WTC11 (cell line): ENCODE data around the gene CIDEB. TPM values are rescaled to one million over a fixed set of nuclear protein-coding genes. Genes with fewer than 3 reads are reported as not detected.

Experiments used
- ATAC-seq: fragments of 200-7000 bp; cut with Tn5 transposase; 2 replicates; pipeline ENCODE4 v1.10.0; 2021; ENCODE audit warnings: mild to moderate bottlenecking, moderate library complexity
- CTCF ChIA-PET: fragments of 300-600 bp; sonication (Branson Sonifier 250); formaldehyde crosslinking; loops from one replicate; lab custom pipeline; 2021; ENCODE audit warnings: antibody characterized with exemption; lab: Charles Lee
- POLR2A ChIA-PET: fragments of 350-600 bp; sonication (Branson Sonifier 250); formaldehyde crosslinking; loops from one replicate; lab custom pipeline; 2021; ENCODE audit warnings: antibody characterized with exemption; lab: Charles Lee
- DNase-seq: peaks from one replicate; pipeline ENCODE4 v3.0.0; 2021; ENCODE audit warnings: low spot score
- H3K27ac Mint-ChIP-seq: 2 replicates; pipeline ENCODE4 v1.8.0; 2021; ENCODE audit warnings: mixed read lengths
- H3K27me3 Mint-ChIP-seq: 2 replicates; pipeline ENCODE4 v1.8.0; 2021; ENCODE audit warnings: low read depth, mild to moderate bottlenecking, moderate library complexity, mixed read lengths
- H3K36me3 Mint-ChIP-seq: 2 replicates; pipeline ENCODE4 v1.8.0; 2021; ENCODE audit warnings: mixed read lengths
- H3K4me1 Mint-ChIP-seq: 2 replicates; pipeline ENCODE4 v1.8.0; 2022; ENCODE audit warnings: mixed read lengths
- H3K4me3 Mint-ChIP-seq: 2 replicates; pipeline ENCODE4 v1.8.0; 2021; ENCODE audit warnings: mild to moderate bottlenecking, moderate library complexity, mixed read lengths
- H3K9me3 Mint-ChIP-seq: 2 replicates; pipeline ENCODE4 v1.8.0; 2021; ENCODE audit warnings: mixed read lengths
- CREB1 ChIP-seq: sonication (generic); formaldehyde crosslinking; IDR thresholded peaks from 2 replicates; pipeline ENCODE4 v1.8.0; 2023; ENCODE audit warnings: mild to moderate bottlenecking, missing genetic modification reagents
- FOXK1 ChIP-seq: sonication (generic); formaldehyde crosslinking; IDR thresholded peaks from 2 replicates; pipeline ENCODE4 v1.8.0; 2022; ENCODE audit warnings: mild to moderate bottlenecking, moderate library complexity, missing genetic modification reagents
- JAZF1 ChIP-seq: fragments of 250-450 bp; sonication (Bioruptor Pico); IDR thresholded peaks from 2 replicates; pipeline ENCODE4 v1.9.0; 2021; ENCODE audit warnings: moderate library complexity, mild to moderate bottlenecking, inconsistent platforms
- KAT7 ChIP-seq: sonication (generic); formaldehyde crosslinking; IDR thresholded peaks from 2 replicates; pipeline ENCODE4 v1.8.1; 2023; ENCODE audit warnings: missing genetic modification reagents, mild to moderate bottlenecking, borderline replicate concordance
- NFATC4 ChIP-seq: fragments of 250-450 bp; sonication (Bioruptor Pico); IDR thresholded peaks from 2 replicates; pipeline ENCODE4 v1.9.0; 2021; ENCODE audit warnings: mild to moderate bottlenecking
- PRRX2 ChIP-seq: fragments of 250-450 bp; sonication (Bioruptor Pico); IDR thresholded peaks from 2 replicates; pipeline ENCODE4 v1.8.0; 2021; ENCODE audit warnings: mild to moderate bottlenecking
- RELA ChIP-seq: sonication (generic); formaldehyde crosslinking; IDR thresholded peaks from 2 replicates; pipeline ENCODE4 v1.8.1; 2022; ENCODE audit warnings: missing genetic modification reagents, mild to moderate bottlenecking, borderline replicate concordance
- TEAD1 ChIP-seq: sonication (generic); formaldehyde crosslinking; IDR thresholded peaks from 2 replicates; pipeline ENCODE4 v1.8.0; 2022; ENCODE audit warnings: mild to moderate bottlenecking, missing genetic modification reagents
- TP53 ChIP-seq: sonication (generic); formaldehyde crosslinking; IDR thresholded peaks from 2 replicates; pipeline ENCODE4 v1.8.1; 2023; ENCODE audit warnings: mild to moderate bottlenecking, missing genetic modification reagents
- ZNF263 ChIP-seq: sonication (generic); formaldehyde crosslinking; IDR thresholded peaks from 2 replicates; pipeline ENCODE4 v1.8.1; 2022; ENCODE audit warnings: low read depth, mild to moderate bottlenecking, moderate library complexity, missing genetic modification reagents
- total RNA-seq: library from RNA; stranded (reverse); gene quantifications from 3 replicates; pipeline ENCODE4 v1.2.3, GENCODE V29; 2021
- TF ChIP-seq, protein P1 (sequence below): sonication (generic); formaldehyde crosslinking; conservative IDR thresholded peaks from 2 replicates; pipeline ENCODE4 v1.8.1; 2023; ENCODE audit warnings: mild to moderate bottlenecking, low read depth, missing genetic modification reagents, moderate library complexity
- TF ChIP-seq, protein P2 (sequence below): fragments of 250-450 bp; sonication (Bioruptor Pico); IDR thresholded peaks from 2 replicates; pipeline ENCODE4 v1.8.0; 2021; ENCODE audit warnings: mild to moderate bottlenecking
- TF ChIP-seq, protein P3 (sequence below): sonication (generic); formaldehyde crosslinking; IDR thresholded peaks from 2 replicates; pipeline ENCODE4 v1.8.1; 2022; ENCODE audit warnings: low read depth, mild to moderate bottlenecking, moderate library complexity, missing genetic modification reagents, borderline replicate concordance
- TF ChIP-seq, protein P4 (sequence below): sonication (generic); formaldehyde crosslinking; conservative IDR thresholded peaks from 2 replicates; pipeline ENCODE4 v1.8.1; 2022; ENCODE audit warnings: mild to moderate bottlenecking, missing genetic modification reagents
- TF ChIP-seq, protein P5 (sequence below): fragments of 250-450 bp; sonication (Bioruptor Pico); conservative IDR thresholded peaks from 2 replicates; pipeline ENCODE4 v1.9.0; 2021; ENCODE audit warnings: mild to moderate bottlenecking
- TF ChIP-seq, protein P6 (sequence below): sonication (generic); formaldehyde crosslinking; IDR thresholded peaks from 2 replicates; pipeline ENCODE4 v1.8.0; 2022; ENCODE audit warnings: mild to moderate bottlenecking, missing genetic modification reagents
- TF ChIP-seq, protein P7 (sequence below): sonication (generic); formaldehyde crosslinking; IDR thresholded peaks from 2 replicates; pipeline ENCODE4 v1.8.1; 2023; ENCODE audit warnings: mild to moderate bottlenecking, moderate library complexity, missing genetic modification reagents
- TF ChIP-seq, protein P8 (sequence below): sonication (generic); formaldehyde crosslinking; IDR thresholded peaks from 2 replicates; pipeline ENCODE4 v1.8.0; 2023; ENCODE audit warnings: missing genetic modification reagents, mild to moderate bottlenecking, borderline replicate concordance
- TF ChIP-seq, protein P9 (sequence below): sonication (generic); formaldehyde crosslinking; IDR thresholded peaks from 2 replicates; pipeline ENCODE4 v1.8.0; 2022; ENCODE audit warnings: mild to moderate bottlenecking, missing genetic modification reagents

The CIDEB gene
- total RNA-seq, 1 experiment from 2014 or later: 4.7 TPM

DNA sequence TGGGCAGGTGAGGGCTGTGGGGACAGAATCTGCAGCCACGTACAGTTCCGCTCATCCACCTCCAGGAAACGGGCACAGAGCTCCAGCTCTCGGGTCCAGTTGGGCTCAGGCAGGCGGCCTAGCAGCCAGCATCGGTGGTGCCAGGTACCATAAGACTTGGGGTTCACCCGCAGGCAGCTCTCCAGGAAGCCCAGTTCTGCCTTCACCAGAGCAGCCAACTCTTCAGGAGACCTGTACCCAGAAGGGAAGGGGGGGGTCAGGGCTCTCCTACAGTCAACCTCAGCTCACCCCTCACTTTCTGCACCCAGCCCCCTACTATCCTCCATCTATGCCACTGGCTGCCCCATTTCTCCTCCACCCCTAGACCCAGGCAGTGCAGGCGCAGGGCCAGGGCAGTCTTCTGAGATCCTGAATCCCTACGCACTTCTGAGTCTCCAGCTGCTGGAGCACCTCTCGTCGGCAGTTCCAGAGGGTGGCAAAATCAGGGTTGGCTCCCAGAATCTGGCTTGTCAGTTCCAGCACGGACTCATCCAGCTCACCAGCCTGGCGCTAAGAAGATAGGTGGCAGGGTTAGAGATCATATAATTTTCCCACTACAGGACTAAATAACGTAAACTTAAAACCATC, 37.8 kb downstream of the CIDEB start (continued):
- TF ChIP-seq, protein P1, sequence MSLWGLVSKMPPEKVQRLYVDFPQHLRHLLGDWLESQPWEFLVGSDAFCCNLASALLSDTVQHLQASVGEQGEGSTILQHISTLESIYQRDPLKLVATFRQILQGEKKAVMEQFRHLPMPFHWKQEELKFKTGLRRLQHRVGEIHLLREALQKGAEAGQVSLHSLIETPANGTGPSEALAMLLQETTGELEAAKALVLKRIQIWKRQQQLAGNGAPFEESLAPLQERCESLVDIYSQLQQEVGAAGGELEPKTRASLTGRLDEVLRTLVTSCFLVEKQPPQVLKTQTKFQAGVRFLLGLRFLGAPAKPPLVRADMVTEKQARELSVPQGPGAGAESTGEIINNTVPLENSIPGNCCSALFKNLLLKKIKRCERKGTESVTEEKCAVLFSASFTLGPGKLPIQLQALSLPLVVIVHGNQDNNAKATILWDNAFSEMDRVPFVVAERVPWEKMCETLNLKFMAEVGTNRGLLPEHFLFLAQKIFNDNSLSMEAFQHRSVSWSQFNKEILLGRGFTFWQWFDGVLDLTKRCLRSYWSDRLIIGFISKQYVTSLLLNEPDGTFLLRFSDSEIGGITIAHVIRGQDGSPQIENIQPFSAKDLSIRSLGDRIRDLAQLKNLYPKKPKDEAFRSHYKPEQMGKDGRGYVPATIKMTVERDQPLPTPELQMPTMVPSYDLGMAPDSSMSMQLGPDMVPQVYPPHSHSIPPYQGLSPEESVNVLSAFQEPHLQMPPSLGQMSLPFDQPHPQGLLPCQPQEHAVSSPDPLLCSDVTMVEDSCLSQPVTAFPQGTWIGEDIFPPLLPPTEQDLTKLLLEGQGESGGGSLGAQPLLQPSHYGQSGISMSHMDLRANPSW (CRISPR knock-in tag): no peak
- TF ChIP-seq RELA (CRISPR knock-in tag) (no peak), FOXK1 (CRISPR knock-in tag) (no peak), CREB1 (CRISPR knock-in tag) (no peak)

DNA sequence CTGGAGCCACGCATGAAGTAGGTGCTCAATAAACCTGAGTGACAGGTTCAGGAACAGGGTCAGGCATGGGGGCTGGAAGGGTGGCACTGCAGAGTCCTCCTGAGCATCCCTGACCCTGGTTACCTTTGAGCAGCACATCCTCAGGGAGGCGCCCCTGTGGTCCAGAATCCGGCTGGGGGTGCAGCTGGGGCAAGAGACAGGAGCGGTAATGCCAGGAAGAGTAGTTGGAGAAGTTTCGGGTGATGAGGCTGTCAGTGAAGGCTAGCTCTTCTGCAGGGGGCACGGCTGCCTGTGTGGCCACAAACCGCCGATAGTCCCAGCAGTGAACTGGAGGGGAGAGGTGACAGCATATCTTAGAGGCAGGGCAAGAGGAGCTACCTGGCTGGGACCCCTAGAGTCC, 38.4 kb downstream of the CIDEB start:
- ChIA-PET POLR2A (interaction anchor here (0.8 kb wide), 1 partner anchor 27 kb away, joined by 3 read pairs; the partner anchor contains the start of gene TINF2), CTCF (interaction anchor here (0.7 to 5.8 kb wide), 5 partner anchors 26 to 163 kb away, joined by 3 to 77 read pairs (median 18); partner anchors contain the start of genes CHMP4A, CIDEB and TINF2)
- Mint-ChIP-seq H3K27me3 (no peaks in the 10 kb centered on the region), H3K27ac (no peak overlapping the region), H3K36me3 (peaks cover 4% of the 10 kb centered on the region; the same call in 1 of the 2 replicates), H3K4me3 (no peak overlapping the region), H3K9me3 (no peaks in the 10 kb centered on the region), H3K4me1 (peaks cover 16% of the 10 kb centered on the region)
- ATAC-seq (no peak), DNase-seq (no peak)
- TF ChIP-seq, protein P2, sequence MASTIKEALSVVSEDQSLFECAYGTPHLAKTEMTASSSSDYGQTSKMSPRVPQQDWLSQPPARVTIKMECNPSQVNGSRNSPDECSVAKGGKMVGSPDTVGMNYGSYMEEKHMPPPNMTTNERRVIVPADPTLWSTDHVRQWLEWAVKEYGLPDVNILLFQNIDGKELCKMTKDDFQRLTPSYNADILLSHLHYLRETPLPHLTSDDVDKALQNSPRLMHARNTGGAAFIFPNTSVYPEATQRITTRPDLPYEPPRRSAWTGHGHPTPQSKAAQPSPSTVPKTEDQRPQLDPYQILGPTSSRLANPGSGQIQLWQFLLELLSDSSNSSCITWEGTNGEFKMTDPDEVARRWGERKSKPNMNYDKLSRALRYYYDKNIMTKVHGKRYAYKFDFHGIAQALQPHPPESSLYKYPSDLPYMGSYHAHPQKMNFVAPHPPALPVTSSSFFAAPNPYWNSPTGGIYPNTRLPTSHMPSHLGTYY (CRISPR knock-in tag): no peak
- TF ChIP-seq, protein P3, sequence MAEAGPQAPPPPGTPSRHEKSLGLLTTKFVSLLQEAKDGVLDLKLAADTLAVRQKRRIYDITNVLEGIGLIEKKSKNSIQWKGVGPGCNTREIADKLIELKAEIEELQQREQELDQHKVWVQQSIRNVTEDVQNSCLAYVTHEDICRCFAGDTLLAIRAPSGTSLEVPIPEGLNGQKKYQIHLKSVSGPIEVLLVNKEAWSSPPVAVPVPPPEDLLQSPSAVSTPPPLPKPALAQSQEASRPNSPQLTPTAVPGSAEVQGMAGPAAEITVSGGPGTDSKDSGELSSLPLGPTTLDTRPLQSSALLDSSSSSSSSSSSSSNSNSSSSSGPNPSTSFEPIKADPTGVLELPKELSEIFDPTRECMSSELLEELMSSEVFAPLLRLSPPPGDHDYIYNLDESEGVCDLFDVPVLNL (CRISPR knock-in tag): no peak
- TF ChIP-seq NFATC4 (no peak), TEAD1 (CRISPR knock-in tag) (no peak), PRRX2 (CRISPR knock-in tag) (no peak), TP53 (CRISPR knock-in tag) (no peak), KAT7 (CRISPR knock-in tag) (no peak), JAZF1 (CRISPR knock-in tag) (no peak), CREB1 (CRISPR knock-in tag) (no peak), ZNF263 (CRISPR knock-in tag) (no peak)
- TF ChIP-seq, protein P4, sequence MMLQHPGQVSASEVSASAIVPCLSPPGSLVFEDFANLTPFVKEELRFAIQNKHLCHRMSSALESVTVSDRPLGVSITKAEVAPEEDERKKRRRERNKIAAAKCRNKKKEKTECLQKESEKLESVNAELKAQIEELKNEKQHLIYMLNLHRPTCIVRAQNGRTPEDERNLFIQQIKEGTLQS (CRISPR knock-in tag): no peak
- TF ChIP-seq, protein P5, sequence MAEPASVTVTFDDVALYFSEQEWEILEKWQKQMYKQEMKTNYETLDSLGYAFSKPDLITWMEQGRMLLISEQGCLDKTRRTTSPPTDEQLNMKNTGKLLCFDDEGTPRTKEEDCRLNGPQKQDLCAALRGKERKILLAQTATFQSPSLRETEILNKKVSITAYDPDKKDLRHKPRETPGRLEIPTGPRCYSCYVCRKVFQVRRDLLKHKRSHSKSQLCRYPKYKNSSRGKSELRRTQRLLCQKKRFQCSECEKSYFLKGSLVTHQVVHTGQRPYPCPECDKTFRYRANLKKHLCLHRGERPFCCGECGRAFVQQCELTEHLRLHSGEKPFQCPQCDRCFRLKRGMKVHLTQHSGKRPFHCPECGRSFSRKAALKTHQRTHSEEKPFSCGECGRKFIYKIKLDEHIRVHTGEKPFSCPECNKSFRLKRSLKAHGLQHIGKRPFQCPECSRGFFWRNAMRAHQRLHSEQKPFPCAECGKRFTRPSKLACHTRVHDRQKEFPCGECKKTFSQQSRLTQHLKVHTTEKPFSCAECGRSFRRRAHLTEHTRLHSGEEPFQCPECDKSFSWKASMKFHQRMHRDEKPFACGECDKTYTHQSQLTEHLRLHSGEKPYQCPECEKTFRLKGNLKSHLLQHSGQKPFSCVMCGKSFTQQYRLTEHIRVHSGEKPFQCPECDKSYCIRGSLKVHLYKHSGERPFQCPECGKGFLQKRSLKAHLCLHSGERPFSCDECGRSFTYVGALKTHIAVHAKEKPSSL (CRISPR knock-in tag): no peak
- TF ChIP-seq, protein P6, sequence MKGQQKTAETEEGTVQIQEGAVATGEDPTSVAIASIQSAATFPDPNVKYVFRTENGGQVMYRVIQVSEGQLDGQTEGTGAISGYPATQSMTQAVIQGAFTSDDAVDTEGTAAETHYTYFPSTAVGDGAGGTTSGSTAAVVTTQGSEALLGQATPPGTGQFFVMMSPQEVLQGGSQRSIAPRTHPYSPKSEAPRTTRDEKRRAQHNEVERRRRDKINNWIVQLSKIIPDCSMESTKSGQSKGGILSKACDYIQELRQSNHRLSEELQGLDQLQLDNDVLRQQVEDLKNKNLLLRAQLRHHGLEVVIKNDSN (CRISPR knock-in tag): no peak
- TF ChIP-seq, protein P7, sequence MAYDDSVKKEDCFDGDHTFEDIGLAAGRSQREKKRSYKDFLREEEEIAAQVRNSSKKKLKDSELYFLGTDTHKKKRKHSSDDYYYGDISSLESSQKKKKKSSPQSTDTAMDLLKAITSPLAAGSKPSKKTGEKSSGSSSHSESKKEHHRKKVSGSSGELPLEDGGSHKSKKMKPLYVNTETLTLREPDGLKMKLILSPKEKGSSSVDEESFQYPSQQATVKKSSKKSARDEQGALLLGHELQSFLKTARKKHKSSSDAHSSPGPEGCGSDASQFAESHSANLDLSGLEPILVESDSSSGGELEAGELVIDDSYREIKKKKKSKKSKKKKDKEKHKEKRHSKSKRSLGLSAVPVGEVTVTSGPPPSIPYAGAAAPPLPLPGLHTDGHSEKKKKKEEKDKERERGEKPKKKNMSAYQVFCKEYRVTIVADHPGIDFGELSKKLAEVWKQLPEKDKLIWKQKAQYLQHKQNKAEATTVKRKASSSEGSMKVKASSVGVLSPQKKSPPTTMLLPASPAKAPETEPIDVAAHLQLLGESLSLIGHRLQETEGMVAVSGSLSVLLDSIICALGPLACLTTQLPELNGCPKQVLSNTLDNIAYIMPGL (CRISPR knock-in tag): no peak
- TF ChIP-seq, protein P8, sequence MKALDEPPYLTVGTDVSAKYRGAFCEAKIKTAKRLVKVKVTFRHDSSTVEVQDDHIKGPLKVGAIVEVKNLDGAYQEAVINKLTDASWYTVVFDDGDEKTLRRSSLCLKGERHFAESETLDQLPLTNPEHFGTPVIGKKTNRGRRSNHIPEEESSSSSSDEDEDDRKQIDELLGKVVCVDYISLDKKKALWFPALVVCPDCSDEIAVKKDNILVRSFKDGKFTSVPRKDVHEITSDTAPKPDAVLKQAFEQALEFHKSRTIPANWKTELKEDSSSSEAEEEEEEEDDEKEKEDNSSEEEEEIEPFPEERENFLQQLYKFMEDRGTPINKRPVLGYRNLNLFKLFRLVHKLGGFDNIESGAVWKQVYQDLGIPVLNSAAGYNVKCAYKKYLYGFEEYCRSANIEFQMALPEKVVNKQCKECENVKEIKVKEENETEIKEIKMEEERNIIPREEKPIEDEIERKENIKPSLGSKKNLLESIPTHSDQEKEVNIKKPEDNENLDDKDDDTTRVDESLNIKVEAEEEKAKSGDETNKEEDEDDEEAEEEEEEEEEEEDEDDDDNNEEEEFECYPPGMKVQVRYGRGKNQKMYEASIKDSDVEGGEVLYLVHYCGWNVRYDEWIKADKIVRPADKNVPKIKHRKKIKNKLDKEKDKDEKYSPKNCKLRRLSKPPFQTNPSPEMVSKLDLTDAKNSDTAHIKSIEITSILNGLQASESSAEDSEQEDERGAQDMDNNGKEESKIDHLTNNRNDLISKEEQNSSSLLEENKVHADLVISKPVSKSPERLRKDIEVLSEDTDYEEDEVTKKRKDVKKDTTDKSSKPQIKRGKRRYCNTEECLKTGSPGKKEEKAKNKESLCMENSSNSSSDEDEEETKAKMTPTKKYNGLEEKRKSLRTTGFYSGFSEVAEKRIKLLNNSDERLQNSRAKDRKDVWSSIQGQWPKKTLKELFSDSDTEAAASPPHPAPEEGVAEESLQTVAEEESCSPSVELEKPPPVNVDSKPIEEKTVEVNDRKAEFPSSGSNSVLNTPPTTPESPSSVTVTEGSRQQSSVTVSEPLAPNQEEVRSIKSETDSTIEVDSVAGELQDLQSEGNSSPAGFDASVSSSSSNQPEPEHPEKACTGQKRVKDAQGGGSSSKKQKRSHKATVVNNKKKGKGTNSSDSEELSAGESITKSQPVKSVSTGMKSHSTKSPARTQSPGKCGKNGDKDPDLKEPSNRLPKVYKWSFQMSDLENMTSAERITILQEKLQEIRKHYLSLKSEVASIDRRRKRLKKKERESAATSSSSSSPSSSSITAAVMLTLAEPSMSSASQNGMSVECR (CRISPR knock-in tag): no peak
- TF ChIP-seq, protein P9, sequence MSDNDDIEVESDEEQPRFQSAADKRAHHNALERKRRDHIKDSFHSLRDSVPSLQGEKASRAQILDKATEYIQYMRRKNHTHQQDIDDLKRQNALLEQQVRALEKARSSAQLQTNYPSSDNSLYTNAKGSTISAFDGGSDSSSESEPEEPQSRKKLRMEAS (CRISPR knock-in tag): no peak
